Caco-2 (cell line): Measurements from ENCODE around the gene SPINT1. TPM values are rescaled to one million over a fixed set of nuclear protein-coding genes. Genes with fewer than 3 reads are reported as not detected.
A peak's percentile ranks its signal among the peaks of the same experiment; 100 is the strongest.

Experiments used
- BruUV-seq: library from RNA; stranded (reverse); fragments of 400-500 nt; replicated peaks from 2 replicates; lab custom pipeline; 2021; lab: Mats Ljungman, UMichigan
- CTCF ChIA-PET: fragments of 300-600 bp; sonication (Branson Sonifier 250); formaldehyde crosslinking; loops from one replicate; lab custom pipeline; 2022; ENCODE audit warnings: antibody characterized with exemption; lab: Charles Lee
- POLR2A ChIA-PET: fragments of 300-600 bp; sonication (Branson Sonifier 250); formaldehyde crosslinking; loops from one replicate; lab custom pipeline; 2022; ENCODE audit warnings: antibody characterized with exemption; lab: Charles Lee
- DNase-seq, 2 experiments: peaks; one replicate each; pipeline versions ENCODE4 v3.0.0 to v3.0.0-alpha.2; 2020 to 2022
- H3K27me3 ChIP-seq: replicated peaks from 2 replicates; pipeline ENCODE4 v1.6.0; 2011; ENCODE audit warnings: low read length; ENCODE audit not compliant: control insufficient read depth, insufficient read depth
- H3K36me3 ChIP-seq: 2 replicates; pipeline ENCODE4 v1.5.1; 2011; ENCODE audit warnings: low read length; ENCODE audit not compliant: control insufficient read depth, insufficient read depth
- H3K4me1 ChIP-seq: fragments of 250-450 bp; sonication (Bioruptor Pico); 2 replicates; pipeline ENCODE4 v1.5.1; 2020; ENCODE audit warnings: mild to moderate bottlenecking
- H3K4me3 ChIP-seq: 2 replicates; pipeline ENCODE4 v1.5.1; 2011; ENCODE audit warnings: low read depth, mild to moderate bottlenecking, control low read depth, low read length
- H3K9me3 ChIP-seq: fragments of 250-450 bp; sonication (Bioruptor Pico); 2 replicates; pipeline ENCODE4 v1.5.1; 2020; ENCODE audit warnings: mild to moderate bottlenecking, moderate library complexity
- H3K27ac Mint-ChIP-seq: one replicate; pipeline ENCODE4 v1.8.0; 2022; ENCODE audit warnings: mixed read lengths; ENCODE audit not compliant: unreplicated experiment
- H3K27me3 Mint-ChIP-seq: one replicate; pipeline ENCODE4 v1.8.0; 2022; ENCODE audit warnings: mixed read lengths; ENCODE audit not compliant: insufficient read depth, unreplicated experiment
- H3K36me3 Mint-ChIP-seq: one replicate; pipeline ENCODE4 v1.8.0; 2022; ENCODE audit warnings: mild to moderate bottlenecking, mixed read lengths; ENCODE audit not compliant: insufficient read depth, unreplicated experiment
- H3K4me1 Mint-ChIP-seq: one replicate; pipeline ENCODE4 v1.8.0; 2022; ENCODE audit warnings: low read depth, mixed read lengths; ENCODE audit not compliant: unreplicated experiment
- H3K4me3 Mint-ChIP-seq: one replicate; pipeline ENCODE4 v1.8.0; 2022; ENCODE audit warnings: mild to moderate bottlenecking, moderate library complexity, mixed read lengths; ENCODE audit not compliant: unreplicated experiment
- H3K9me3 Mint-ChIP-seq: one replicate; pipeline ENCODE4 v1.8.0; 2022; ENCODE audit warnings: mixed read lengths; ENCODE audit not compliant: unreplicated experiment
- intact Hi-C: fragments of 100-400 bp; cut with micrococcal nuclease; formaldehyde crosslinking; loops from one replicate; pipeline ENCODE4 v1.10.0; 2022; ENCODE audit not compliant: unreplicated experiment
- total RNA-seq: library from RNA; stranded (reverse); gene quantifications from 2 replicates; pipeline ENCODE4 v1.2.3, GENCODE V29; 2022
- TF ChIP-seq, protein P1 (sequence below), 2 experiments: fragments of 200-600 bp in 1 of 2; IDR thresholded peaks; 1 replicate in 1 of 2; 2 replicates in 1 of 2; pipeline versions ENCODE4 v1.5.1 to v1.8.0; 2011 to 2022; ENCODE audit warnings: antibody characterized with exemption in 1 of 2, control low read depth in 1 of 2, inconsistent platforms in 1 of 2, low read depth in 1 of 2, low read length in 1 of 2, mild to moderate bottlenecking in 1 of 2, moderate library complexity in 1 of 2; ENCODE audit not compliant: insufficient read depth in 1 of 2, severe bottlenecking in 1 of 2, unreplicated experiment in 1 of 2

The SPINT1 gene
- total RNA-seq, 1 experiment from 2014 or later, result 305 TPM

DNA sequence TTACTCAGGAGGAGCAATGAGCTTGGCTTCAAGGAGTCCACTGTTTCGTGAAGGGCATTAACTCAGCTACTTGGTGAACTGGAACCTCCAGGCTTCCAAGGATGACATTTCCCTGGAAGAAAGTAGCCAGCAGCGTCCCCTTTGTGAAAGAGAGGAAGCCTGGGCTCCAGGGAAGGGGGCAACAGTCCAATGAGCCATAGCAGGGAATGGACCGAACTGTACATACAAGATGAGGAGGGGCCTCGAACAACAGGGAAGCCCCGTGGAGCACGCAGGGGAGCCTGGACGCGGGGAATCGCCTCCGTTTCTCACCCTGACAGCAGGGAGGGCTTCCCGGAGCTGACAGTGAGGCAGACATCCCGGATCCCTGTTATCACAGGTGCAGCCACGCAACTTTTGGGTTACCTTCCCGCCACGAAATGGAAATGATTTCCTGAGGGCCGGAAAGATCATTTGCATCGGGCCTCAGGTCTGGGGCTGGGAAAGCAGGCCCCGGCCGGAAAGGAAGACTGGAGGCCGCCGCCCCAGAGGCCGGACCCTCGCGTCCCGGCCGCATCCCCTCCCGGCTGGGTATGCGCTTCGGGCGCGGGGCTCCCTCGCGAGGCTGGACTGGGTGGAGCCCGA, 475 bp upstream of the SPINT1 start:
- intact Hi-C loops, result no loop called here
- Mint-ChIP-seq H3K27ac (peak overlapping the region; percentile 89), H3K36me3 (peaks cover 20% of the 10 kb centered on the region), H3K9me3 (no peaks in the 10 kb centered on the region), H3K4me3 (peak overlapping the region; percentile 99), H3K27me3 (no peaks in the 10 kb centered on the region), H3K4me1 (peaks cover 8% of the 10 kb centered on the region)
- ChIA-PET CTCF (interaction anchor here (0.6 to 2.1 kb wide), 12 partner anchors 14 to 255 kb away, joined by 3 to 11 read pairs (median 4); partner anchors contain the start of genes CHAC1, DNAJC17, GCHFR and RHOV), POLR2A (interaction anchor here (0.5 to 3.8 kb wide), 15 partner anchors 9 to 389 kb away, joined by 3 to 23 read pairs (median 5); partner anchors contain the start of genes CCDC32, DNAJC17, PPP1R14D and ZFYVE19)
- TF ChIP-seq, protein P1, sequence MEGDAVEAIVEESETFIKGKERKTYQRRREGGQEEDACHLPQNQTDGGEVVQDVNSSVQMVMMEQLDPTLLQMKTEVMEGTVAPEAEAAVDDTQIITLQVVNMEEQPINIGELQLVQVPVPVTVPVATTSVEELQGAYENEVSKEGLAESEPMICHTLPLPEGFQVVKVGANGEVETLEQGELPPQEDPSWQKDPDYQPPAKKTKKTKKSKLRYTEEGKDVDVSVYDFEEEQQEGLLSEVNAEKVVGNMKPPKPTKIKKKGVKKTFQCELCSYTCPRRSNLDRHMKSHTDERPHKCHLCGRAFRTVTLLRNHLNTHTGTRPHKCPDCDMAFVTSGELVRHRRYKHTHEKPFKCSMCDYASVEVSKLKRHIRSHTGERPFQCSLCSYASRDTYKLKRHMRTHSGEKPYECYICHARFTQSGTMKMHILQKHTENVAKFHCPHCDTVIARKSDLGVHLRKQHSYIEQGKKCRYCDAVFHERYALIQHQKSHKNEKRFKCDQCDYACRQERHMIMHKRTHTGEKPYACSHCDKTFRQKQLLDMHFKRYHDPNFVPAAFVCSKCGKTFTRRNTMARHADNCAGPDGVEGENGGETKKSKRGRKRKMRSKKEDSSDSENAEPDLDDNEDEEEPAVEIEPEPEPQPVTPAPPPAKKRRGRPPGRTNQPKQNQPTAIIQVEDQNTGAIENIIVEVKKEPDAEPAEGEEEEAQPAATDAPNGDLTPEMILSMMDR (IDR thresholded peaks at IDR 0.05; ENCODE audit: insufficient read depth in 1 of 2, low read depth in 1 of 2, low read length in 1 of 2, severe bottlenecking in 1 of 2, unreplicated experiment in 1 of 2), result no peak
- Histone ChIP-seq H3K4me3 (peak overlapping the region; percentile 85), H3K9me3 (no peaks in the 10 kb centered on the region), H3K4me1 (peaks cover 33% of the 10 kb centered on the region), H3K36me3 (peaks cover 4% of the 10 kb centered on the region), H3K27me3 (no peaks in the 10 kb centered on the region)
- no peak for DNase-seq
- BruUV-seq, result no TSS peak

DNA sequence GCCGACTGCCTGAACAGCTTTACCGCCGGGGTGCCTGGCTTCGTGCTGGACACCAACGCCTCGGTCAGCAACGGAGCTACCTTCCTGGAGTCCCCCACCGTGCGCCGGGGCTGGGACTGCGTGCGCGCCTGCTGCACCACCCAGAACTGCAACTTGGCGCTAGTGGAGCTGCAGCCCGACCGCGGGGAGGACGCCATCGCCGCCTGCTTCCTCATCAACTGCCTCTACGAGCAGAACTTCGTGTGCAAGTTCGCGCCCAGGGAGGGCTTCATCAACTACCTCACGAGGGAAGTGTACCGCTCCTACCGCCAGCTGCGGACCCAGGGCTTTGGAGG, 815 bp downstream of the SPINT1 start:
- CTCF ChIA-PET, result interaction anchor here (0.5 to 3.0 kb wide), 7 partner anchors 13 to 150 kb away, joined by 3 to 12 read pairs (median 4); partner anchors contain the start of genes CHAC1 and VPS18
- peaks cover 9% of the 10 kb centered on the region for H3K4me1 Mint-ChIP-seq
- peak overlapping the region; percentile 93 for H3K27ac Mint-ChIP-seq
- intact Hi-C loops, result no loop called here
- H3K36me3 ChIP-seq, result peaks cover 4% of the 10 kb centered on the region
- H3K27me3 Mint-ChIP-seq, result no peaks in the 10 kb centered on the region
- BruUV-seq, result no TSS peak
- H3K36me3 Mint-ChIP-seq, result peaks cover 32% of the 10 kb centered on the region
- H3K4me1 ChIP-seq, result peaks cover 34% of the 10 kb centered on the region
- TF ChIP-seq, protein P1 (IDR thresholded peaks at IDR 0.05; ENCODE audit: insufficient read depth in 1 of 2, low read depth in 1 of 2, low read length in 1 of 2, severe bottlenecking in 1 of 2, unreplicated experiment in 1 of 2), result no peak
- POLR2A ChIA-PET, result interaction anchor here (0.6 to 3.8 kb wide), 7 partner anchors 13 to 270 kb away, joined by 3 to 23 read pairs (median 7); partner anchors contain the start of genes DNAJC17 and ZFYVE19
- no peak for DNase-seq
- peak overlapping the region; percentile 85 for H3K4me3 ChIP-seq
- H3K9me3 ChIP-seq, result no peaks in the 10 kb centered on the region
- no peaks in the 10 kb centered on the region for H3K27me3 ChIP-seq
- H3K4me3 Mint-ChIP-seq, result peak overlapping the region; percentile 99
- H3K9me3 Mint-ChIP-seq, result no peaks in the 10 kb centered on the region

DNA sequence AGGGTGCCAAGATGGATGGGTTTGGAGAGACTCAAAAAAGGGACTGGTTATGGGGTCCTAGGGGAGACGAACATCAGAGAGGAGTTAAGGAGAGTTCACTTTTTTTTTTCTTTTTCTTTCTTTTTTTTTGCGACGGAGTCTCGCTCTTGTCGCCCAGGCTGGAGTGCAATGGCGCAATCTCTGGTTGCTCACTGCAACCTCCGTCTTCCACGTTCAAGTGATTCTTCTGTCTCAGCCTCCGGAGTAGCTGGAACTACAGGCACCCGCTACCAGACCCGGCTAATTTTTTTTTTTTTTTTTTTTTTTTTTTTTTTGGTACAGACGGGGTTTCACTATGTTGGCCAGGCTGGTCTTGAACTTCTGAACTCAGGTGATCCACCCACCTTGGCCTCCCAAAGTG, 1.2 kb downstream of the SPINT1 start:
- Mint-ChIP-seq H3K4me1 (peaks cover 9% of the 10 kb centered on the region), H3K4me3 (peak overlapping the region; percentile 99), H3K27ac (peak overlapping the region; percentile 93), H3K9me3 (no peaks in the 10 kb centered on the region), H3K27me3 (no peaks in the 10 kb centered on the region), H3K36me3 (peaks cover 36% of the 10 kb centered on the region)
- H3K4me3 ChIP-seq, result peak overlapping the region; percentile 85
- DNase-seq, result no peak
- peaks cover 4% of the 10 kb centered on the region for H3K36me3 ChIP-seq
- POLR2A ChIA-PET, result interaction anchor here (0.6 to 3.8 kb wide), 6 partner anchors 12 to 270 kb away, joined by 3 to 23 read pairs (median 6); partner anchors contain the start of genes DNAJC17 and ZFYVE19
- H3K27me3 ChIP-seq, result no peaks in the 10 kb centered on the region
- H3K9me3 ChIP-seq, result no peaks in the 10 kb centered on the region
- H3K4me1 ChIP-seq, result peaks cover 34% of the 10 kb centered on the region
- TF ChIP-seq, protein P1 (IDR thresholded peaks at IDR 0.05; ENCODE audit: insufficient read depth in 1 of 2, low read depth in 1 of 2, low read length in 1 of 2, severe bottlenecking in 1 of 2, unreplicated experiment in 1 of 2), result no peak
- BruUV-seq, result no TSS peak
- intact Hi-C loops, result no loop called here
- CTCF ChIA-PET, result interaction anchor here (1.1 to 3.0 kb wide), 5 partner anchors 12 to 108 kb away, joined by 3 to 12 read pairs (median 5); partner anchors contain the start of genes CHAC1 and VPS18
